AG10803 (cell line): ENCODE data around the gene VPS26C.

Experiments
- DNase-seq: peaks from one replicate; pipeline ENCODE4 v3.0.0; 2010; ENCODE audit warnings: low read depth
- H3K4me3 ChIP-seq: 2 replicates; pipeline ENCODE4 v1.5.1; 2011; ENCODE audit warnings: mild to moderate bottlenecking, low read length, control low read depth
- CTCF ChIP-seq: conservative IDR thresholded peaks from 2 replicates; pipeline ENCODE4 v1.5.1; 2011; ENCODE audit warnings: mild to moderate bottlenecking, low read length, control low read depth, inconsistent platforms

VPS26C gene

GRCh38 chr21:37200641-37201480 is 66.3 kb downstream of the VPS26C start:
- no peak for TF ChIP-seq CTCF
- no peak overlapping the region for H3K4me3 ChIP-seq
- no peak for DNase-seq

DNA sequence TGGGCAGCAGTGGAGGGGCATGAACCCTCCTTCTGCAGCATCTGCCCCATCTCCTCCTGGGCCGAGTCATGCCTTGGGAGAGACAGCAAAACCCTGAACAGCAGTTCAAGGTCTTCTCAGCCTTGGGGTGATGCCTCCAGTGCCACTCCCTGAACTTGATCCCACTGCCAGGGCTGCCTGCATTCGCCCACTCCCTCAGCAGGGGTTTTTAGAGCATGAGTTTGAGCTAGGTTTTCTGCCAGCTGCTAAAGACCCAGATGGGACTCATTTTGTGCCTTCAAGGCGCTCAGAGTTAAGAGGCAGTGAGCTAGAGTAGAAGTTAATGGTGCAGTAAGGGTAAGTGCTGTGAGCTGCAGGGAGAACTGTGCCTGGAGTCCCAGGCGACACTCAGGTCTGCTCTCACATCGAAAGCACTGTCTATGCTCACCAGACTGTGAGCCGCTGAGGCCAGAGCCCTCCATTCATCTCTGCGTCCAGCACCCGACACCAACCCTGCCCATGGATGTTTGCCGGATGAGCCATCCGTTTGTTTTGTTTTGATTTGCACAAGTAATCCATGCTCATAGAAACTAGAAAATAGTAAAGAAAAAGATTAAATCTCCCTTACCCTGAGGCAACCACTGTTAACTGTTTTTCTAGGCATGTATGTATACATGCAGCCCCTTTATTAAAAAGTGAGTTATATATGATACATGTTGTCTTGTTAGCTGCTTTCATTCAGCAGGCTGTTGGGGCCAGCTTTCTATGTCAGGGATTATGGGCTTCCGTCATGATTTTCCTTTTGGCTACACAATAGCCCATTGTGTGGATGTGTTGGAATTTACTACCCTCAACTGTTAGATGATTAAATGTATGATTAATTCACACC is 67.8 kb downstream of the VPS26C start:
- no peak overlapping the region for H3K4me3 ChIP-seq
- peak; percentile 17 for DNase-seq
- no peak for TF ChIP-seq CTCF

GRCh38 chr21:37197746-37198145 is 69.4 kb downstream of the VPS26C start:
- H3K4me3 ChIP-seq: no peak overlapping the region
- no peak for DNase-seq
- TF ChIP-seq CTCF: no peak

DNA sequence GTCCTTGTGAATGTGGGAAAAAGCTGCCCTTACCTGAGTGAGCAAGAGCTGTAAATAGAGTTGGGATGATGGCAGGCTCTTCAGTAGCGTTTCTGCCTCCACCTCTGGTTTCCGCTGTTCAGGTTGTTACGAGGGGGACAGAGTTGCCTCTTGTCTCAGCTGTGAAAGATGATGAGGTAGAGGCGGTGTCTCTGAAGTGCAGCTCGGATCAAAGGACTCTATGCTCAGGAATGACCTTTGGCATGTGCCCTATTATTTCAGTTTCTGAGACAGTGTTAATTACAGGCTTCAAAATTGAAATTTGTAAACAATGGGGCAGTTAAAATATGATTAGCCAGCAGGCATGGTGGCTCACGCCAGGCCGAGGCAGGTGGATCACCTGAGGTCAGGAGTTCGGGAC is 70.3 kb downstream of the VPS26C start:
- H3K4me3 ChIP-seq: no peak overlapping the region
- no peak for TF ChIP-seq CTCF
- DNase-seq: no peak

DNA sequence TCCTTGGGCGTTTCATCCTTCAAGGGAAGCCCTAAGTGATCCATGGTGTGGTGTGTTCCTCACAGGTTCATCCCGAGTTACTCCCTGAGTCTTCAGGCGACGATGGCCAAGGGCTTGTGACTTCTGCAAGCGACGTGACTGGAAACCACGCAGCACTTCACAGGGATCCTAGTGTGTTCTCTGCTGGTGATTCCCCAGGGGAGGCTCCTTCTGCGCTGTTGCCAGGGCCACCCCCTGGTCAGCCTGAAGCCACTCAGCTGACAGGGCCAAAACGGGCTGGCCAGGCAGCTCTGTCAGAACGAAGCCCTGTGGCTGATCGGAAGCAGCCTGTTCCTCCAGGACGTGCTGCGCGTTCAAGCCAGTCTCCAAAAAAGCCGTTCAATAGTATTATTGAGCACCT is 71.5 kb downstream of the VPS26C start:
- H3K4me3 ChIP-seq: no peak overlapping the region
- no peak for TF ChIP-seq CTCF
- DNase-seq: no peak

DNA sequence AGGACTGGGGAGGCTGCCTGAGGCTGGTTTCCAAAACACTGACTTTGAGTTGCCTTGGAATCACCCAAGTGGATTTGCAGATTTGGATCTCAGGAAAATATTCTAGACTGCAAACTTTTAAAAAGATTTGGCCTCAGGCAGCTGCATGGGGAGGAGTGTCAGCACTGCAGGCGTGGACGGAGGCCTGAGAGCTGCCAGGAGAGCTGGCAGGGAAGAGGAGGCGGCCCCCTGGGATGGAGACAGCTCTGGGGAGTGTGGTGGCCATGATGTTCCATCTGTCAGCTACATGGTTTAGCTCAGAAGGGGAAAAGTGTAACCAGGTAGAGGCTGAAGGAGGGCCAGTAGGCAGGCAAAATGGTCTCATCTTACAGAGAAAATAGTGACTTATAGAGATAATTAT is 72.1 kb downstream of the VPS26C start:
- TF ChIP-seq CTCF: no peak
- no peak overlapping the region for H3K4me3 ChIP-seq
- DNase-seq: no peak
